ENCODE measurements around the gene RABGAP1.

DNA sequence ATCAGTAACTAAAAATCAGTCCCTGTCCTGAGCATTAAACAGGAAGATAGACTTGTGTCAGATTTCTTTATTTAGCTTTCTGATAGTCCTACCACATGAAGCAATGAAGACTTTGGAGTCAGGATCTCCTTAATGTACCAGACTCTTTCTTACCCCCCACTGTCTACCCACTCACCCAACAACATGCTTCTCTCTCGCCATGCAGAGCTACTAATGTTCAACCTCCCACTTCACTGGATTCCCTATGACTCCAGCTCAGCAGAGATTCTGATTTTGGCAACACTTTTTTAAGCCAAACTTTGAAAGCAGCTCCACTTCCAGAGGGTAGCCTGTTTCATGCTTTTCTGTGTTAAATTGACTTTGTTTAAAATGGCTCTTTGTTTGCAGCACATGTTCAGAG is 143.4 kb downstream of the RABGAP1 start:
- TF ChIP-seq, protein P1, sequence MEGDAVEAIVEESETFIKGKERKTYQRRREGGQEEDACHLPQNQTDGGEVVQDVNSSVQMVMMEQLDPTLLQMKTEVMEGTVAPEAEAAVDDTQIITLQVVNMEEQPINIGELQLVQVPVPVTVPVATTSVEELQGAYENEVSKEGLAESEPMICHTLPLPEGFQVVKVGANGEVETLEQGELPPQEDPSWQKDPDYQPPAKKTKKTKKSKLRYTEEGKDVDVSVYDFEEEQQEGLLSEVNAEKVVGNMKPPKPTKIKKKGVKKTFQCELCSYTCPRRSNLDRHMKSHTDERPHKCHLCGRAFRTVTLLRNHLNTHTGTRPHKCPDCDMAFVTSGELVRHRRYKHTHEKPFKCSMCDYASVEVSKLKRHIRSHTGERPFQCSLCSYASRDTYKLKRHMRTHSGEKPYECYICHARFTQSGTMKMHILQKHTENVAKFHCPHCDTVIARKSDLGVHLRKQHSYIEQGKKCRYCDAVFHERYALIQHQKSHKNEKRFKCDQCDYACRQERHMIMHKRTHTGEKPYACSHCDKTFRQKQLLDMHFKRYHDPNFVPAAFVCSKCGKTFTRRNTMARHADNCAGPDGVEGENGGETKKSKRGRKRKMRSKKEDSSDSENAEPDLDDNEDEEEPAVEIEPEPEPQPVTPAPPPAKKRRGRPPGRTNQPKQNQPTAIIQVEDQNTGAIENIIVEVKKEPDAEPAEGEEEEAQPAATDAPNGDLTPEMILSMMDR (IDR thresholded peaks at IDR 0.05), result no peak
- no peak for TF ChIP-seq POLR2A (IDR thresholded peaks at IDR 0.05)
